Stomach (tissue), 9 donors: ENCODE results near the gene GRK6. TPM values are rescaled to one million over a fixed set of nuclear protein-coding genes. Genes with fewer than 3 reads are reported as not detected.

Experiments used
- DNase-seq, 2 donors: peaks; one replicate each; pipeline versions ENCODE4 v3.0.0 to v3.0.0-alpha.2; 2013 to 2019
- H3K27ac ChIP-seq, 5 donors: fragments of 200-600 bp in 4 of 5; sonication (generic) in 4 of 5; one replicate each; pipeline ENCODE4 v1.5.1; 2013 to 2019; ENCODE audit warnings: mild to moderate bottlenecking in 1 of 5, moderate library complexity in 1 of 5
- H3K27me3 ChIP-seq, 3 donors: fragments of 200-600 bp; sonication (generic); one replicate each; pipeline ENCODE4 v1.5.1; 2017 to 2019; ENCODE audit warnings: mixed run types in 1 of 3
- H3K36me3 ChIP-seq, 4 donors: fragments of 200-600 bp; sonication (generic); 1 replicate in 3 of 4; 2 replicates in 1 of 4; pipeline ENCODE4 v1.5.1; 2016 to 2019
- H3K4me1 ChIP-seq, 4 donors: fragments of 200-600 bp; sonication (generic); one replicate each; pipeline ENCODE4 v1.5.1; 2016 to 2019
- H3K4me3 ChIP-seq, 4 donors: fragments of 200-600 bp; sonication (generic) in 3 of 4; one replicate each; pipeline ENCODE4 v1.5.1; 2016 to 2019; ENCODE audit warnings: mild to moderate bottlenecking in 1 of 4
- H3K9me3 ChIP-seq, 4 donors: fragments of 200-600 bp; sonication (generic); one replicate each; pipeline ENCODE4 v1.5.1; 2016 to 2019
- CTCF ChIP-seq, 7 experiments: fragments of 450-650 bp in 4 of 7; fragments of 200-600 bp in 3 of 7; sonication (generic) in 3 of 7; IDR thresholded peaks; one replicate each; pipeline ENCODE4 v1.5.1; 2016 to 2019; ENCODE audit warnings: antibody characterized with exemption in 7 of 7, control low read depth in 2 of 7, mild to moderate bottlenecking in 1 of 7
- EP300 ChIP-seq: sonication (generic); formaldehyde crosslinking; IDR thresholded peaks from one replicate; pipeline ENCODE4 v1.6.1; 2017; ENCODE audit warnings: antibody characterized with exemption
- POLR2A ChIP-seq, 4 donors: fragments of 450-650 bp; IDR thresholded peaks; one replicate each; pipeline ENCODE4 v1.6.1; 2016; ENCODE audit warnings: antibody characterized with exemption in 4 of 4, control low read depth in 2 of 4, mild to moderate bottlenecking in 1 of 4, moderate library complexity in 1 of 4
- POLR2AphosphoS5 ChIP-seq, 3 donors: sonication (generic); formaldehyde crosslinking; IDR thresholded peaks; one replicate each; pipeline ENCODE4 v1.6.1; 2016; ENCODE audit warnings: antibody characterized with exemption in 3 of 3
- WGBS, 5 donors: extraction: QIAGEN DNeasy Blood & Tissue Kit in 3 of 5; methylation state at CpG; one replicate each; pipeline versions ENCODE4 v1.1.5 to v1.1.7; 2013 to 2018; 5-methylcytosine and 5-hydroxymethylcytosine counted together
- intact Hi-C: fragments of 100-400 bp; cut with DNase I; formaldehyde crosslinking; loops from one replicate; pipeline ENCODE4 v1.15.1; 2023; ENCODE audit warnings: low total_unique reads
- polyA plus RNA-seq, 3 donors: library from polyadenylated mRNA; stranded (reverse); fragments of 200-250 nt; gene quantifications; one replicate each; pipeline ENCODE4 v1.2.3, GENCODE V29; 2013
- total RNA-seq, 5 donors: library from RNA; depleted of rRNA; stranded (reverse); fragments of >200 nt; gene quantifications; one replicate each; pipeline versions ENCODE4 v1.1.0 to v1.2.3, GENCODE V29; 2014 to 2016
- donor health status: healthy with polysubstance abuse.
- donor health status: Bipolar disorder and iron deficiency.
- donor health status: healthy.

The GRK6 gene
- total and polyA plus RNA-seq, 8 donors, result 1.8 to 91.2 (median 17.7) TPM

GRCh38 chr5:177435847-177436536 is 9.5 kb downstream of the GRK6 start:
- H3K9me3 ChIP-seq, result no peaks in the 10 kb centered on the region
- TF ChIP-seq POLR2AphosphoS5 (IDR thresholded peaks at IDR 0.05) (no peak), CTCF (IDR thresholded peaks at IDR 0.05) (no peak), EP300 (no peak), POLR2A (IDR thresholded peaks at IDR 0.05) (no peak)
- no peak overlapping the region for H3K4me3 ChIP-seq
- no peak overlapping the region for H3K27ac ChIP-seq
- H3K36me3 ChIP-seq, result peaks cover 61 to 100% (median 98%) of the 10 kb centered on the region in 4 donors
- peaks cover 0 to 28% (median 18%) of the 10 kb centered on the region in 4 donors for H3K4me1 ChIP-seq
- 94 to 98% (median 96%) methylated on average over 36 to 37 of the region's 37 CpGs for WGBS, 5 donors
- intact Hi-C loops, result no loop called here
- DNase-seq, result no peak
- no peaks in the 10 kb centered on the region for H3K27me3 ChIP-seq

- no peaks in the 10 kb centered on the region for H3K27me3 ChIP-seq
- no peaks in the 10 kb centered on the region for H3K9me3 ChIP-seq
- intact Hi-C loops, result no loop called here
- DNase-seq, result no peak
- WGBS, 5 donors, result 52 to 77% (median 59%) methylated on average over 4 of the region's 4 CpGs
- H3K4me1 ChIP-seq, result peaks cover 0 to 12% (median 3%) of the 10 kb centered on the region in 4 donors
- TF ChIP-seq POLR2AphosphoS5 (IDR thresholded peaks at IDR 0.05) (no peak), CTCF (IDR thresholded peaks at IDR 0.05) (no peak), POLR2A (IDR thresholded peaks at IDR 0.05) (no peak), EP300 (no peak)
- H3K4me3 ChIP-seq, result no peak overlapping the region
- H3K36me3 ChIP-seq, result peaks cover 62 to 100% (median 99%) of the 10 kb centered on the region in 4 donors
- no peak overlapping the region for H3K27ac ChIP-seq
These were observed 11.1 kb downstream of the GRK6 start for GRCh38 chr5:177437623-177438022.

GRCh38 chr5:177438468-177438867 is 12.0 kb downstream of the GRK6 start:
- no peak overlapping the region for H3K4me3 ChIP-seq
- H3K36me3 ChIP-seq, result peaks cover 53 to 95% (median 93%) of the 10 kb centered on the region in 4 donors
- WGBS, 5 donors, result 87 to 93% (median 93%) methylated on average over 10 of the region's 10 CpGs

GRCh38 chr5:177439518-177440053 is 13.1 kb downstream of the GRK6 start:
- intact Hi-C loops, result no loop called here
- Histone ChIP-seq H3K36me3 (peaks cover 42 to 84% (median 82%) of the 10 kb centered on the region in 4 donors), H3K9me3 (no peaks in the 10 kb centered on the region), H3K27ac (no peak overlapping the region), H3K27me3 (no peaks in the 10 kb centered on the region), H3K4me3 (no peak overlapping the region), H3K4me1 (no peaks in the 10 kb centered on the region)
- WGBS, 5 donors, result 92 to 97% (median 96%) methylated on average over 4 of the region's 4 CpGs
- no peak for TF ChIP-seq EP300
- TF ChIP-seq CTCF (IDR thresholded peaks at IDR 0.05), result no peak
- TF ChIP-seq POLR2AphosphoS5 (IDR thresholded peaks at IDR 0.05), result no peak
- TF ChIP-seq POLR2A (IDR thresholded peaks at IDR 0.05), result no peak
- DNase-seq, result no peak

More at GRCh38 chr5:177438468-177438867, 12.0 kb downstream of the GRK6 start:
- no peak for DNase-seq
- H3K27me3 ChIP-seq, result no peaks in the 10 kb centered on the region
- peaks cover 0 to 3% (median 0%) of the 10 kb centered on the region in 4 donors for H3K4me1 ChIP-seq
- no peak overlapping the region for H3K27ac ChIP-seq
- no peak for TF ChIP-seq POLR2A (IDR thresholded peaks at IDR 0.05)
- no peak for TF ChIP-seq POLR2AphosphoS5 (IDR thresholded peaks at IDR 0.05)
- no peak for TF ChIP-seq EP300
- no peak for TF ChIP-seq CTCF (IDR thresholded peaks at IDR 0.05)
- intact Hi-C loops, result no loop called here
- H3K9me3 ChIP-seq, result no peaks in the 10 kb centered on the region
